CD8-positive, alpha-beta memory T cell (primary cell): Measurements from ENCODE around the gene DCDC2C. TPM values are rescaled to one million over a fixed set of nuclear protein-coding genes. Genes with fewer than 3 reads are reported as not detected.

ENCODE experiments used
- CTCF ChIA-PET: fragments of 350-600 bp; sonication (Branson Sonifier 250); formaldehyde crosslinking; loops from one replicate; lab custom pipeline; 2021; ENCODE audit warnings: antibody characterized with exemption; lab: Charles Lee
- POLR2A ChIA-PET: fragments of 350-600 bp; sonication (Branson Sonifier 250); formaldehyde crosslinking; loops from one replicate; lab custom pipeline; 2021; ENCODE audit warnings: antibody characterized with exemption; lab: Charles Lee
- DNase-seq, 5 donors: peaks; one replicate each; pipeline versions ENCODE4 v3.0.0 to v3.0.0-alpha.2; 2020 to 2022; ENCODE audit warnings: mixed read lengths in 1 of 5
- H3K27ac ChIP-seq: one replicate; pipeline ENCODE4 v1.7.0; 2013; ENCODE audit warnings: low read depth, mild to moderate bottlenecking, low read length, moderate library complexity
- H3K27me3 ChIP-seq: 2 replicates; pipeline ENCODE4 v1.7.0; 2013; ENCODE audit warnings: low read length, mild to moderate bottlenecking; ENCODE audit not compliant: insufficient read depth, poor library complexity, severe bottlenecking
- H3K36me3 ChIP-seq: 2 replicates; pipeline ENCODE4 v1.7.0; 2013; ENCODE audit warnings: mild to moderate bottlenecking, low read length, moderate library complexity; ENCODE audit not compliant: insufficient read depth
- H3K4me1 ChIP-seq: 2 replicates; pipeline ENCODE4 v1.7.0; 2013; ENCODE audit warnings: mild to moderate bottlenecking, low read length, moderate library complexity; ENCODE audit not compliant: insufficient read depth
- H3K4me3 ChIP-seq: 2 replicates; pipeline ENCODE4 v1.7.0; 2013; ENCODE audit warnings: mild to moderate bottlenecking, low read length
- H3K9me3 ChIP-seq: 2 replicates; pipeline ENCODE4 v1.7.0; 2013; ENCODE audit warnings: mild to moderate bottlenecking, low read length
- H3K27ac Mint-ChIP-seq, 8 donors: one replicate each; pipeline ENCODE4 v1.8.0; 2020 to 2021; ENCODE audit warnings: mixed read lengths in 8 of 8, mild to moderate bottlenecking in 6 of 8, inconsistent platforms in 3 of 8, moderate library complexity in 3 of 8
- H3K27me3 Mint-ChIP-seq, 2 donors: one replicate each; pipeline ENCODE4 v1.8.0; 2020 to 2021; ENCODE audit warnings: mixed read lengths in 2 of 2, mild to moderate bottlenecking in 1 of 2, moderate library complexity in 1 of 2
- H3K36me3 Mint-ChIP-seq, 3 donors: one replicate each; pipeline ENCODE4 v1.8.0; 2020 to 2021; ENCODE audit warnings: mixed read lengths in 3 of 3, inconsistent platforms in 1 of 3, mild to moderate bottlenecking in 1 of 3
- H3K4me1 Mint-ChIP-seq, 3 donors: one replicate each; pipeline ENCODE4 v1.8.0; 2020 to 2021; ENCODE audit warnings: mixed read lengths in 3 of 3, inconsistent platforms in 1 of 3, mild to moderate bottlenecking in 1 of 3
- H3K4me3 Mint-ChIP-seq, 7 donors: one replicate each; pipeline ENCODE4 v1.8.0; 2020 to 2021; ENCODE audit warnings: mixed read lengths in 7 of 7, mild to moderate bottlenecking in 6 of 7, moderate library complexity in 4 of 7, inconsistent platforms in 2 of 7
- H3K9me3 Mint-ChIP-seq, 5 donors: one replicate each; pipeline ENCODE4 v1.8.0; 2020 to 2022; ENCODE audit warnings: mixed read lengths in 5 of 5, mild to moderate bottlenecking in 3 of 5, moderate library complexity in 2 of 5, inconsistent platforms in 1 of 5
- polyA plus RNA-seq: library from polyadenylated mRNA; unstranded; fragments of 300-500 nt; fragmentation: Illumina TruSeq; gene quantifications from one replicate; pipeline ENCODE4 v1.2.3, GENCODE V29; 2021
- total RNA-seq, 2 experiments: library from RNA; stranded (reverse); gene quantifications; one replicate each; pipeline ENCODE4 v1.2.3, GENCODE V29; 2021

Gene DCDC2C
- total and polyA plus RNA-seq, 3 experiments from 2014 or later = not detected

DNA sequence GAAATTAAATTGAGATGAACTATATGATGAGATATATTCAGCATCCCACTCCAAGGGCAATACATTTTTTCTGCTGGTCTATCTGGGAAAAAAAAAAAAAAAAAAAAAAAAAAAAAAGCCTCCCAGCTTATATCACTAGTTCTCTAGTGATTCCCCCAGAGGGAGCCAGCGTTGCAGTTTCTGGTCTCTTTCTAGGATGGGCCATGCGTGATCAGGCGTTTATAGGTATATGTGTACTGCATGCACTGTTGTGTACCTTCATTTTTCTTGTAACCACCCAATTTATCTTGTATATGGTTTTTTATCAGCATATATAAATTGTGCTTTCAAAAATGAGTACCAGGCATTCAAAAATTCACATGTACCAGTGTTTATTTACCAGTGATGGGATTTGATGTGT, 35.1 kb downstream of the DCDC2C start:
- no peaks in the 10 kb centered on the region for H3K4me1 Mint-ChIP-seq
- Histone ChIP-seq H3K27ac (no peak overlapping the region), H3K9me3 (no peaks in the 10 kb centered on the region), H3K36me3 (no peaks in the 10 kb centered on the region), H3K27me3 (peaks cover 3% of the 10 kb centered on the region), H3K4me3 (no peak overlapping the region), H3K4me1 (no peaks in the 10 kb centered on the region)
- H3K27ac Mint-ChIP-seq = no peak overlapping the region
- no peak for DNase-seq
- ChIA-PET CTCF (no interaction called here), POLR2A (no interaction called here)
- H3K4me3 Mint-ChIP-seq = no peak overlapping the region
- no peaks in the 10 kb centered on the region for H3K9me3 Mint-ChIP-seq
- H3K27me3 Mint-ChIP-seq = peaks cover 14 to 42% of the 10 kb centered on the region in 2 donors
- H3K36me3 Mint-ChIP-seq = no peaks in the 10 kb centered on the region

- Mint-ChIP-seq H3K27me3 (peaks cover 11 to 42% of the 10 kb centered on the region in 2 donors), H3K4me3 (no peak overlapping the region), H3K9me3 (no peaks in the 10 kb centered on the region), H3K4me1 (no peaks in the 10 kb centered on the region), H3K27ac (no peak overlapping the region), H3K36me3 (no peaks in the 10 kb centered on the region)
- H3K9me3 ChIP-seq = no peaks in the 10 kb centered on the region
- H3K4me3 ChIP-seq = no peak overlapping the region
- H3K27me3 ChIP-seq = peaks cover 3% of the 10 kb centered on the region
- ChIA-PET CTCF (interaction anchor here (1.4 kb wide), 1 partner anchor 11 kb away, joined by 3 read pairs; no protein-coding TSS in a partner anchor), POLR2A (no interaction called here)
- H3K36me3 ChIP-seq = no peaks in the 10 kb centered on the region
- no peaks in the 10 kb centered on the region for H3K4me1 ChIP-seq
- no peak overlapping the region for H3K27ac ChIP-seq
- DNase-seq = no peak
These were observed 35.9 kb downstream of the DCDC2C start for GRCh38 chr2:3739313-3739712.

DNA sequence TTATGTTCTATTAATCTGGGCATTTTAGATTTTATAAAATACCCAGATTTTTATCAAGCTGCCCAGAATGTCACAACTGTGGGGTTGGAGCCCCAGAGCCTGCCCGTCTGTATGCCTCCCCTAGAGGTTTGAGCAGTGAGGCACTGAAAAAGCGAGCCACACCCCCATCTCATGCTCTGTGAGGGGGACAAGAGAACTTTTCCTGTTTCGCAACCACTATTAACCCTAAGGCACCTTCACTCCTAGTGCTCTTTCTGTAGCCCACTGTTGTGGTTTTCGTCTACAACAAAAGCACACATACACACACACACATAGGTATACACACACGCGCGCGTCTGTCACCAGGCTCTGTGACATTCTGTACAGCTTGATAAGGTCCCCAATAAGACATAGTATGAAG, 38.0 kb downstream of the DCDC2C start:
- Mint-ChIP-seq H3K27ac (no peak overlapping the region), H3K9me3 (no peaks in the 10 kb centered on the region), H3K4me1 (no peaks in the 10 kb centered on the region), H3K27me3 (peaks cover 5 to 27% of the 10 kb centered on the region in 2 donors), H3K36me3 (no peaks in the 10 kb centered on the region), H3K4me3 (no peak overlapping the region)
- Histone ChIP-seq H3K9me3 (no peaks in the 10 kb centered on the region), H3K36me3 (no peaks in the 10 kb centered on the region), H3K4me3 (no peak overlapping the region), H3K27me3 (peaks cover 3% of the 10 kb centered on the region), H3K4me1 (no peaks in the 10 kb centered on the region), H3K27ac (no peak overlapping the region)
- DNase-seq = no peak
- ChIA-PET CTCF (no interaction called here), POLR2A (no interaction called here)

DNA sequence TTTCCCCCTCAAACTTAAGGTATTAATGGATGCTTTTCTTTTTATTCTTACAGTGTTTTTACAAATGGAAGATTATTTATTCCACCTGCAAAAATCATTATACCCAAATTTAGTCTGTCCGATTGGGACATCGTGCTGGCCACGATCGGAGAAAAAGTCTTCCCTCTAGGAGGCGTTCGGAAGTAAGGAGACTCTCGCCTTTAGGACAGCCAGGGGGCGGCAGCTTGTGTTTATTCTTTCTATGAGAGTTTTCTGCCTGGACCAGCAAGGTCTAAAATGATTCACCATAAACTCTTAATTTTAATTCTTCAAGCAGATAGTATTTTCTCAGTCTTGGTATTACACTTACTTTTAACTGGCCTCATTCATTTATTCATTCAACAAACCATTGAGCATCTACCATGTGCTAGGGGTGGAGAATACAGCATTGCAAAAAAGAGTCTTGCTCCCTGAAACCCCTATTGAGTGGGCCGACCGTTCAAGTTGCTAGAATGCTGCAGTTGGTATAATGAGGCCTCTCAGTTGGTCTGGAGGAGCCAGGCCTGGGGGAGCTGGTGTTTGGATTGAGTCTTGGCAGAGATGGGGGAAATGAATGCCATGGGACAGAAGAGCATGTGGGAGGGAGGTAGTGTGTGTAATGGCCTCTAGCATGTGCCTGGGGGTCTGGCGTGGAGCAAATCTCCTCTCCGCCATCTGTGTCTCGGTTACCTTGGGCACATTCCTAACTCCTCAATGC, 38.7 kb downstream of the DCDC2C start:
- no peaks in the 10 kb centered on the region for H3K36me3 ChIP-seq
- H3K27me3 ChIP-seq = peaks cover 3% of the 10 kb centered on the region
- no peaks in the 10 kb centered on the region for H3K4me1 Mint-ChIP-seq
- no peaks in the 10 kb centered on the region for H3K9me3 ChIP-seq
- ChIA-PET POLR2A (no interaction called here), CTCF (no interaction called here)
- no peaks in the 10 kb centered on the region for H3K36me3 Mint-ChIP-seq
- no peak overlapping the region for H3K4me3 ChIP-seq
- no peak overlapping the region for H3K27ac Mint-ChIP-seq
- no peaks in the 10 kb centered on the region for H3K9me3 Mint-ChIP-seq
- H3K27me3 Mint-ChIP-seq = peaks cover 5 to 26% of the 10 kb centered on the region in 2 donors
- H3K4me1 ChIP-seq = no peaks in the 10 kb centered on the region
- no peak overlapping the region for H3K27ac ChIP-seq
- H3K4me3 Mint-ChIP-seq = no peak overlapping the region
- no peak for DNase-seq

DNA sequence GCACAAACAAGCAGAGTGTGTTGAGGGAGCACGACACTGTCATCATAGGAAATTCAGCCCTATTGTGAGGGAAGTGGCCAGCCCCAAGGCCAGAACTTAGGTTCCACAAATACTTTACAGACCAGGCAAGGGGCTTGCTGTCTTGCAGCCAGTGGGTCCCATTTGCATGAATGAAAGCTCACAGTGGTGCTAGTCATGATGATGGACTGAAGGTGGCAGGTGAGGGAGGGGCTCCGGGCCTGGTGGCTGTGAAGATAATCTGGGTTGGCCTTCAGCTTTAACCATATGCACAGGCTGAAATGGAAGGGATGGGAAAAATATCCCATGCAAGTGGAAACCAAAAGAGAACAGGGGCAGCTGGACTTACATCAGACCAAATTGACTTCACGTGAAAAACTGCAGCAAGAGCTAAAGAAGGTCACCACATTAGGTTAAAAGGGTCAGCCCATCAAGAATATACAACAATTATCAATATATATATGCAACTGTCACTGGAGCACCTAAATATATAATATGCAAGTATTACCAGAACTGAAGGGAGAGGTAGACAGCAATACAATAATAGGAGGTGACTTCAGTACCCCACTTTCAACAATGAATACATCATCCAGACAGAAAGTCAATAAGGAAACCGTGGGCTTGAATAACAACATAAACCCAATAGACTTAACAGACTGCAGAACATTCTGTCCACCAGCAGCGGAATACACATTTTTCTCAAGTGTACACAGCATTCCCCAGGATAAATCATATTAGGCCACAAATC, 39.6 kb downstream of the DCDC2C start:
- Histone ChIP-seq H3K4me3 (no peak overlapping the region), H3K36me3 (no peaks in the 10 kb centered on the region), H3K4me1 (no peaks in the 10 kb centered on the region), H3K27ac (no peak overlapping the region), H3K27me3 (peaks cover 3% of the 10 kb centered on the region), H3K9me3 (no peaks in the 10 kb centered on the region)
- no peak overlapping the region for H3K27ac Mint-ChIP-seq
- ChIA-PET POLR2A (no interaction called here), CTCF (no interaction called here)
- H3K27me3 Mint-ChIP-seq = peaks cover 5 to 22% of the 10 kb centered on the region in 2 donors
- H3K4me3 Mint-ChIP-seq = no peak overlapping the region
- no peaks in the 10 kb centered on the region for H3K36me3 Mint-ChIP-seq
- no peaks in the 10 kb centered on the region for H3K9me3 Mint-ChIP-seq
- H3K4me1 Mint-ChIP-seq = no peaks in the 10 kb centered on the region
- no peak for DNase-seq

DNA sequence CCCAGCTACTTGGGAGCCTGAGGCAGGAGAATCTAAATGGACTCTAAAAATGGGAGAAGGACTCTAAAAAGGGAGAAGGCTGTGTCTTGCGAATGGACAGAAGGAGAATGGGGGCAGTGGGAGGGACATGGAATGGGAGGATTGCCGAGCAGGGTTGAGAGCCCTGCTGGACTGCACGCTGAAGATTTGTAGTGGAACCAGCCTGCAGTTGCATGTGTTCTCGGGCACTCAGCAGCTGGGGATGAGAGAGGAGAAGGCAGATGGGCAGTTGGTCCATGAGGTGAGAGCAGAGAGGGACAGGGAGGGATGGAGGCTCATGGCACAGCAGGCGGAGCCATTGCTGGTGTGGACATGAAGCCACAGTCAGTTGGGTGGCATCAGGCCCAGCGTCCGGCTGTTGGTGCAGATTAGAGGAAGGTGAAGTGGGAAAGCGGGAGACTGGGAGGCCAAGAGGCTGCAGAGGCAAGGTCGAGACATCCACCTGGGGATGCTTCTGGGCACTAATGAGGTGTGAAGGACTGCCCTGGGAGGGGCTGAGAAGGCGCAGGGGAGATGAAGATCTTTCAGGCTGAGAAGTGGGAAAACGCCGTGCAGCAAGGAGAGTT, 40.7 kb downstream of the DCDC2C start:
- no peak for DNase-seq
- Mint-ChIP-seq H3K27ac (no peak overlapping the region), H3K4me3 (no peak overlapping the region), H3K36me3 (no peaks in the 10 kb centered on the region), H3K9me3 (no peaks in the 10 kb centered on the region), H3K27me3 (peaks cover 5 to 22% of the 10 kb centered on the region in 2 donors), H3K4me1 (no peaks in the 10 kb centered on the region)
- Histone ChIP-seq H3K4me3 (no peak overlapping the region), H3K9me3 (no peaks in the 10 kb centered on the region), H3K4me1 (no peaks in the 10 kb centered on the region), H3K27ac (no peak overlapping the region), H3K36me3 (no peaks in the 10 kb centered on the region), H3K27me3 (peaks cover 3% of the 10 kb centered on the region)
- ChIA-PET POLR2A (no interaction called here), CTCF (no interaction called here)

DNA sequence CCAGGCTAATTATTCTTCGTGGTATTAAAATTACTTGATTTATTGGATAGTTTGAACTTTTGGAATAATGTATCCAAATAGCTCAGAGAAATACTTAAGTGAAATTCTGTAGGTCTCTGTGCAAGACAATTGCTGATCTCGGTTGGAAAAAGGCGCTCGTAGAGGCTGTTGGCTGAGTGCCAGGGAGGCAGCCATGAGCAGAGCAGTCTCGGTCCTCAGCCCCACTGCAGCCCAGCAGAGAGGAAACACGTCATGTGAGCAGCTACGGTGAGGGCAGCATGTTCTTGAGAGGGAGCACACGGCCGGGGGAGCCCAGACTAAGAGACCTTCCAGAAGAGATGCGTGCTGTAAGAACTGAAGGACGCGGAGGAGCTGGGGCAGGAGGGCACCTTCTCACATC, 42.5 kb downstream of the DCDC2C start:
- H3K27ac ChIP-seq = no peak overlapping the region
- H3K27me3 ChIP-seq = peaks cover 3% of the 10 kb centered on the region
- Mint-ChIP-seq H3K27ac (no peak overlapping the region), H3K4me1 (no peaks in the 10 kb centered on the region), H3K4me3 (no peak overlapping the region), H3K27me3 (peaks cover 5 to 20% of the 10 kb centered on the region in 2 donors), H3K36me3 (no peaks in the 10 kb centered on the region), H3K9me3 (no peaks in the 10 kb centered on the region)
- no peaks in the 10 kb centered on the region for H3K9me3 ChIP-seq
- DNase-seq = no peak
- ChIA-PET POLR2A (no interaction called here), CTCF (no interaction called here)
- no peaks in the 10 kb centered on the region for H3K4me1 ChIP-seq
- no peak overlapping the region for H3K4me3 ChIP-seq
- H3K36me3 ChIP-seq = no peaks in the 10 kb centered on the region

DNA sequence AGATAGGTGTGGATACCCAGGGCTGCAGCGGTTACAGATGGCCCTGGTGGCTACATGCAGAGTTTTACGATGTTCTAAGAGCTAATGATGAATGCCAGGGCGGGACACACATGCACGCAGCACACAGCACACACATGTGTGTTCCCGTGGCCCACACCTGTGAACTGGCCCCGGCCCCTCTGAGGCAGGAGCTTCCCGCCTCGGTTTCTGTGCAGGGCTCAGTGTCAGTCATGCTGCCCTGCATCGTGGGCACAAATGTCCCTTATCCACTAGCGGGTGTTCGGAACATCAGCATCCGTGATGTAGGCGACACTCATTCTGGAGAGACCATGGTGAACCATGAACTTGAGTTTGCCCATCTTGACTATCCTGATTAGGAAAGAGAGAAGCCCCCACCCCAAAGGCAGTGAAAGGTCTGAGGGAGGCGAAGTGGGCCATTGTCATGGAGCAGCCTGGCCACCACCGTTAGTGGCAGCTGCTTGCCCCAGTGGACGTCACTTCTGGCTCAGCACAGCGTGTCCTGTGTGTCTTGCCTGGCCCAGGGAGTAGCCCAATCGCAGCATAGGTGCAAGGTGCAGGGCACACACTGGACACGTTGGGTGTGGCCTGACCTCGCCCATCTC, 43.8 kb downstream of the DCDC2C start:
- no peaks in the 10 kb centered on the region for H3K4me1 Mint-ChIP-seq
- no peak overlapping the region for H3K27ac Mint-ChIP-seq
- no peak overlapping the region for H3K27ac ChIP-seq
- H3K27me3 ChIP-seq = peaks cover 3% of the 10 kb centered on the region
- CTCF ChIA-PET = no interaction called here
- H3K27me3 Mint-ChIP-seq = peaks cover 2 to 16% of the 10 kb centered on the region in 2 donors
- no peak for DNase-seq
- POLR2A ChIA-PET = no interaction called here
- H3K36me3 Mint-ChIP-seq = no peaks in the 10 kb centered on the region
- H3K4me3 Mint-ChIP-seq = no peak overlapping the region
- no peak overlapping the region for H3K4me3 ChIP-seq
- no peaks in the 10 kb centered on the region for H3K9me3 ChIP-seq
- no peaks in the 10 kb centered on the region for H3K36me3 ChIP-seq
- H3K9me3 Mint-ChIP-seq = no peaks in the 10 kb centered on the region
- no peaks in the 10 kb centered on the region for H3K4me1 ChIP-seq
